Fibroblast of lung (primary cell): ENCODE data around the gene DAGLA. TPM values are rescaled to one million over a fixed set of nuclear protein-coding genes. Genes with fewer than 3 reads are reported as not detected.

Source experiments
- DNase-seq, 2 donors: peaks; one replicate each; pipeline versions ENCODE4 v3.0.0 to v3.0.0-alpha.2; 2010; ENCODE audit warnings: low read depth in 2 of 2
- H2AFZ ChIP-seq: 2 replicates; pipeline ENCODE4 v1.5.1; 2012; ENCODE audit warnings: low read length, control low read depth, inconsistent platforms
- H3K27ac ChIP-seq: 2 replicates; pipeline ENCODE4 v1.5.1; 2011; ENCODE audit warnings: low read length, control low read depth; ENCODE audit not compliant: insufficient read depth
- H3K27me3 ChIP-seq: 2 replicates; pipeline ENCODE4 v1.5.1; 2011; ENCODE audit warnings: mild to moderate bottlenecking, low read length; ENCODE audit not compliant: control insufficient read depth, insufficient read depth
- H3K36me3 ChIP-seq: 2 replicates; pipeline ENCODE4 v1.5.1; 2011; ENCODE audit warnings: low read length; ENCODE audit not compliant: control insufficient read depth, insufficient read depth
- H3K4me1 ChIP-seq: 2 replicates; pipeline ENCODE4 v1.5.1; 2011; ENCODE audit warnings: low read length; ENCODE audit not compliant: control insufficient read depth, insufficient read depth; ENCODE audit errors: extremely low read depth
- H3K4me2 ChIP-seq: 2 replicates; pipeline ENCODE4 v1.5.1; 2011; ENCODE audit warnings: low read length, control low read depth; ENCODE audit not compliant: insufficient read depth; ENCODE audit errors: extremely low read depth
- H3K4me3 ChIP-seq, 4 experiments: fragments of 200-600 bp in 1 of 4; sonication (generic) in 1 of 4; replicated peaks in 1 of 4; 2 replicates each; pipeline ENCODE4 v1.5.1; 2011 to 2016; ENCODE audit warnings: low read length in 4 of 4, low read depth in 3 of 4, mild to moderate bottlenecking in 3 of 4, control low read depth in 2 of 4, inconsistent platforms in 1 of 4, mixed read lengths in 1 of 4; ENCODE audit not compliant: insufficient read depth in 1 of 4; ENCODE audit errors: control extremely low read depth in 1 of 4
- H3K79me2 ChIP-seq: 2 replicates; pipeline ENCODE4 v1.5.1; 2012; ENCODE audit warnings: mild to moderate bottlenecking, low read length, inconsistent platforms; ENCODE audit not compliant: control insufficient read depth, insufficient read depth
- H3K9ac ChIP-seq: 2 replicates; pipeline ENCODE4 v1.5.1; 2011; ENCODE audit warnings: mild to moderate bottlenecking, low read length, control low read depth; ENCODE audit not compliant: insufficient read depth
- H3K9me3 ChIP-seq: 2 replicates; pipeline ENCODE4 v1.5.1; 2012; ENCODE audit warnings: low read depth, low read length; ENCODE audit not compliant: control insufficient read depth, insufficient read depth
- H4K20me1 ChIP-seq: 2 replicates; pipeline ENCODE4 v1.5.1; 2011; ENCODE audit warnings: low read length; ENCODE audit not compliant: control insufficient read depth, insufficient read depth; ENCODE audit errors: extremely low read depth
- EZH2 ChIP-seq: IDR thresholded peaks from 2 replicates; pipeline ENCODE4 v1.5.1; 2012; ENCODE audit warnings: low read length, control low read depth, mild to moderate bottlenecking; ENCODE audit errors: missing control alignments
- polyA plus RNA-seq, 2 donors: library from polyadenylated mRNA; depleted of rRNA in 1 of 2; stranded (reverse) in 1 of 2; unstranded in 1 of 2; fragments of >200 nt; gene quantifications; 2 replicates each; pipeline ENCODE4 v1.2.1, GENCODE V29; 2011 to 2012; ENCODE audit warnings: missing spikeins in 1 of 2
- total RNA-seq: library from RNA; depleted of rRNA; stranded (reverse); fragments of >200 nt; gene quantifications from 2 replicates; pipeline ENCODE4 v1.2.1, GENCODE V29; 2014
- TF ChIP-seq, protein P1 (sequence below), 2 donors: IDR thresholded peaks in 1 of 2; conservative IDR thresholded peaks in 1 of 2; 1 replicate in 1 of 2; 2 replicates in 1 of 2; pipeline ENCODE4 v1.5.1; 2011 to 2012; ENCODE audit warnings: low read length in 2 of 2, control low read depth in 1 of 2, inconsistent platforms in 1 of 2, low read depth in 1 of 2, mild to moderate bottlenecking in 1 of 2

Gene DAGLA
- total and polyA plus RNA-seq, 2 donors (not counting 1 experiment from before 2014, with no cell fraction given), result 1.00 to 2.0 TPM

DNA sequence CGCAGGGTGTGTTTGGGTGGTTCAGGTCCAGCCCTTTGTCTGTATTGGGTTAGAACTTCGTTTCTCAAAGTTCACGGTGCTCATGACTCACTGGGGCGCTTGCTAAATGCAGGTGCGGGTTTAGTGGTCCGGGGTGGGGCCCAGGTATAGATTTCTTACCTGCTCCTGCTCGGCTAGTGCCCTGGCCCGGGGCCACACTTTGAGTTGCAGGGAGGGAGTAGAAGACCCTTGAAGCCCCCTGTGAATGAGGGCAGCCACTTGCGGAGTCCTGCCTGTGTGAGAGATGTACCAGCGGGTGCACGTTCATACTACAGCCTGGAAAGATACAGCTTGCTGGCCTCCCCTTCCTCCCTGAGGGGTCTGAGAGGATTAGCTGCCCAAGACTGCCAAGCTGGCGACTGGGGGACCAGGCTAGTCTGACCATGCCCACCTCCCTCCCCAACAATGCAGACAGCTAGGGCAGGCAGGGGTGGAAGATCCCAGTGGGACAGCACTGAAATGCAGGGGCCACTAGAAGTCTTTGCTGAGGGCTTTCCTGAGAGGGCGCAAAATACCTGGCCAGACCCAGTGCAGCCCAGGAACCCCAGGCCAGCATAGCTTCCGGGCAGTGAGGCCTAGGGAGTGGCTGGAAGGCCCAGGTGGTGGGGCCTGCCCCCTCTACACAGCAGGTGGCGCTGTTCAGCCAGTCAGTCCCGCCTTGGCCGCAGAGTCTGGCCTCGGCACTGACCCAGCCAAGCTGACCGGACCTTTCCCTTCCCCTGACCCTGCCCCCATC is 67.2 kb downstream of the DAGLA start:
- TF ChIP-seq EZH2, result no peak
- TF ChIP-seq, protein P1, sequence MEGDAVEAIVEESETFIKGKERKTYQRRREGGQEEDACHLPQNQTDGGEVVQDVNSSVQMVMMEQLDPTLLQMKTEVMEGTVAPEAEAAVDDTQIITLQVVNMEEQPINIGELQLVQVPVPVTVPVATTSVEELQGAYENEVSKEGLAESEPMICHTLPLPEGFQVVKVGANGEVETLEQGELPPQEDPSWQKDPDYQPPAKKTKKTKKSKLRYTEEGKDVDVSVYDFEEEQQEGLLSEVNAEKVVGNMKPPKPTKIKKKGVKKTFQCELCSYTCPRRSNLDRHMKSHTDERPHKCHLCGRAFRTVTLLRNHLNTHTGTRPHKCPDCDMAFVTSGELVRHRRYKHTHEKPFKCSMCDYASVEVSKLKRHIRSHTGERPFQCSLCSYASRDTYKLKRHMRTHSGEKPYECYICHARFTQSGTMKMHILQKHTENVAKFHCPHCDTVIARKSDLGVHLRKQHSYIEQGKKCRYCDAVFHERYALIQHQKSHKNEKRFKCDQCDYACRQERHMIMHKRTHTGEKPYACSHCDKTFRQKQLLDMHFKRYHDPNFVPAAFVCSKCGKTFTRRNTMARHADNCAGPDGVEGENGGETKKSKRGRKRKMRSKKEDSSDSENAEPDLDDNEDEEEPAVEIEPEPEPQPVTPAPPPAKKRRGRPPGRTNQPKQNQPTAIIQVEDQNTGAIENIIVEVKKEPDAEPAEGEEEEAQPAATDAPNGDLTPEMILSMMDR (conservative IDR thresholded peaks at IDR 0.05 in 1 of 2, IDR thresholded peaks at IDR 0.05 in 1 of 2; ENCODE audit: low read depth in 1 of 2, low read length in 2 of 2), result peak; percentile 60 to 85

DNA sequence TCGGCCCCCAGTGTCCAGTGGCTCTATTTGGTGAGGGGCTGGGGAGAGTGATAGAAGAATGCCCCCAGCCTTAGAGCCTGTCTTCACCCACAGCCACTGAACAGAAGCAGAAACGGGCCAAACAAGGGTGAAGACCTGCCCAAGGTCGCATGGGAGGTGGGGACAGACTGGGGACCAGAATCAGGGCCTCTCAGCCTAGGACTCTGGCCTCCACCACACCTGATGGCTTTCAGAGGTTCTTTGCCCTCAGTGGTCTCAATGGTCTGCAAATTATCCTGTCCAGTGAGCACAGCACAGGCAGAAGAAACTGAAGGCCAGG is 67.7 kb downstream of the DAGLA start:
- Histone ChIP-seq H3K36me3 (no peaks in the 10 kb centered on the region), H2AFZ (no peak overlapping the region)

More for the DNA sequence above, 67.2 kb downstream of the DAGLA start:
- H3K27me3 ChIP-seq, result no peaks in the 10 kb centered on the region
- no peak overlapping the region for H2AFZ ChIP-seq
- no peak overlapping the region for H3K9ac ChIP-seq
- no peak overlapping the region for H3K27ac ChIP-seq
- H4K20me1 ChIP-seq, result no peaks in the 10 kb centered on the region
- no peak overlapping the region for H3K4me2 ChIP-seq
- H3K4me1 ChIP-seq, result peaks cover 3% of the 10 kb centered on the region
- H3K4me3 ChIP-seq, result no peak overlapping the region
- H3K79me2 ChIP-seq, result no peaks in the 10 kb centered on the region
- H3K36me3 ChIP-seq, result no peaks in the 10 kb centered on the region
- no peaks in the 10 kb centered on the region for H3K9me3 ChIP-seq
- DNase-seq, result peak; percentile 58 to 65

DNA sequence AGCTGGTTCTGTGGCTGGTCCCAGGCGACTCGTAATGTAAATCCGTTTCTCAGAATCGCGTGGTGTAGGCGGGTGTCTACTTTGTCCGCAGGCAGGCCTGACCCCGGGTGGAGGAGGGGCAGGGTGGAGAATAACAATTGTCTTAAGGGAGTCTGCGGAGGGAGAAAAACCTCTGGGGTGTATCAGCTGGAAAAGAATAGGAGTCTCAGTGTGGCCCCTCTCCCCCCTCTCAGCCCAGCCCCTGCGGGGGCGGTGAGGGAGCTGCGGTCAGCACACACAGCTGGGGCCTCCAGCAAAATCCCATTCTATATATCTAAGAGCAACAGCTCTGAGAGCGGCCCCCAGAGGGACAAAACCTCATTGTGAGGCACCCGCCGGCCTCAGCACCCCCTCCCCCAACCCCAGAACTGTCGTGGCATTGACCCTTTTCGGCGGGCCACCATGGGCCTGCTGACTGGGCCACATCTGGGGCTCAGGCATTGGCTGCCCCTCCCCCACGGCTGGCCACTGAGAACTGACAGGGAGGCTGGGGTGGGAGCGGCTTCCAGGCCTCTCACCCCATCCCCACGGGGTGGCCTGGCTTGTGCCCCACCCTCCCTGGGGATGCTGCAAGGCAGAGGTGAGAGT is 69.5 kb downstream of the DAGLA start:
- peak in 1 of 2 donors; percentile 55 for DNase-seq
- Histone ChIP-seq H3K79me2 (no peaks in the 10 kb centered on the region), H3K27me3 (peaks cover 13% of the 10 kb centered on the region), H3K27ac (no peak overlapping the region), H3K4me3 (no peak overlapping the region), H3K9me3 (no peaks in the 10 kb centered on the region), H3K4me1 (peaks cover 3% of the 10 kb centered on the region), H3K9ac (no peak overlapping the region), H3K4me2 (no peak overlapping the region), H2AFZ (no peak overlapping the region), H4K20me1 (no peaks in the 10 kb centered on the region), H3K36me3 (no peaks in the 10 kb centered on the region)
- TF ChIP-seq EZH2, result no peak
- TF ChIP-seq, protein P1 (conservative IDR thresholded peaks at IDR 0.05 in 1 of 2, IDR thresholded peaks at IDR 0.05 in 1 of 2; ENCODE audit: low read depth in 1 of 2, low read length in 2 of 2), result no peak

More for the DNA sequence above, 67.7 kb downstream of the DAGLA start:
- peaks cover 3% of the 10 kb centered on the region for H3K4me1 ChIP-seq
- peaks cover 2% of the 10 kb centered on the region for H3K27me3 ChIP-seq
- H3K9me3 ChIP-seq, result no peaks in the 10 kb centered on the region
- H4K20me1 ChIP-seq, result no peaks in the 10 kb centered on the region
- no peak overlapping the region for H3K4me3 ChIP-seq
- no peak overlapping the region for H3K27ac ChIP-seq
- no peak for TF ChIP-seq EZH2
- TF ChIP-seq, protein P1 (conservative IDR thresholded peaks at IDR 0.05 in 1 of 2, IDR thresholded peaks at IDR 0.05 in 1 of 2; ENCODE audit: low read depth in 1 of 2, low read length in 2 of 2), result no peak
- H3K4me2 ChIP-seq, result no peak overlapping the region
- DNase-seq, result no peak
- no peak overlapping the region for H3K9ac ChIP-seq
- no peaks in the 10 kb centered on the region for H3K79me2 ChIP-seq
